ENCODE data around the gene ATF7.

Gene ATF7

GRCh38 chr12:53561590-53561953 is 64.6 kb downstream of the ATF7 start:
- no peak overlapping the region for H3K4me3 ChIP-seq (ENCODE audit: low read length)
- peak; percentile 84 for DNase-seq (ENCODE audit: low read depth)
- no peak for TF ChIP-seq CTCF (IDR thresholded peaks at IDR 0.05; ENCODE audit: insufficient read depth, low read depth, low read length, missing control alignments)

DNA sequence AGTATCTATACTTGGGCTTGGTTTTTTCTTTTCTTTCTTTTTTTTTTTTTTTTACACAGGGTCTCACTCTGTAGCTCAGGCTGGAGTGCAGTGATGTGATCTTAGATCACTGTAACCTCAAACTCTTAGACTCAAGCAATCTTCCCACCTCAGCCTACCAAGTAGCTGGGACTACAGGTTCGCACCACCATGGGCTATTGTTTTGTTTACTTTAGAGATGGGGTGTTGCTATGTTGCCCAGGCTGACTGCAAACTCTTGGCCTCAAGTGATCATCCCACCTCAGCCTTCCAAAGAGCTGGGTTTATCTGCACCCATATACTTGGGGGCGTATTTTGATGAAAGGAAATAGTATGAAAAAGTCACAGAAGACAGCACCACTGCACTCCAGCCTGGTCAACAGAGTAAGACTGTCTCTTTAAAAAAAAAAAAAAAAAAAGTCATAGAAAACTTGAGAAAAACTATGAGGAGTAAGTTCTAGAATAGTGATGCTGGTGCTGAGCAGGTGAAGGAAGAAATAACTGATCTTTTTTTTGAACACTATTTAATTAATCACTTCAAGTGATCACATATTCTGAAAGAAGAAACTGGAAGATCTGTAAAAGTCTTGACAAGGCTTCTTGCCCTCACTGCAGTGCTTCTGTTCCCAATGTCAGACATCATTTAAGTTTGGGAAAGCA is 65.1 kb downstream of the ATF7 start:
- H3K4me3 ChIP-seq (ENCODE audit: low read length) = no peak overlapping the region
- no peak for DNase-seq (ENCODE audit: low read depth)
- TF ChIP-seq CTCF (IDR thresholded peaks at IDR 0.05; ENCODE audit: insufficient read depth, low read depth, low read length, missing control alignments) = no peak

GRCh38 chr12:53560351-53560750 is 65.8 kb downstream of the ATF7 start:
- no peak for DNase-seq (ENCODE audit: low read depth)
- no peak for TF ChIP-seq CTCF (IDR thresholded peaks at IDR 0.05; ENCODE audit: insufficient read depth, low read depth, low read length, missing control alignments)
- H3K4me3 ChIP-seq (ENCODE audit: low read length) = no peak overlapping the region

- DNase-seq (ENCODE audit: low read depth) = no peak
- no peak for TF ChIP-seq CTCF (IDR thresholded peaks at IDR 0.05; ENCODE audit: insufficient read depth, low read depth, low read length, missing control alignments)
- no peak overlapping the region for H3K4me3 ChIP-seq (ENCODE audit: low read length)
Measured at GRCh38 chr12:53558631-53559030, 67.6 kb downstream of the ATF7 start.

DNA sequence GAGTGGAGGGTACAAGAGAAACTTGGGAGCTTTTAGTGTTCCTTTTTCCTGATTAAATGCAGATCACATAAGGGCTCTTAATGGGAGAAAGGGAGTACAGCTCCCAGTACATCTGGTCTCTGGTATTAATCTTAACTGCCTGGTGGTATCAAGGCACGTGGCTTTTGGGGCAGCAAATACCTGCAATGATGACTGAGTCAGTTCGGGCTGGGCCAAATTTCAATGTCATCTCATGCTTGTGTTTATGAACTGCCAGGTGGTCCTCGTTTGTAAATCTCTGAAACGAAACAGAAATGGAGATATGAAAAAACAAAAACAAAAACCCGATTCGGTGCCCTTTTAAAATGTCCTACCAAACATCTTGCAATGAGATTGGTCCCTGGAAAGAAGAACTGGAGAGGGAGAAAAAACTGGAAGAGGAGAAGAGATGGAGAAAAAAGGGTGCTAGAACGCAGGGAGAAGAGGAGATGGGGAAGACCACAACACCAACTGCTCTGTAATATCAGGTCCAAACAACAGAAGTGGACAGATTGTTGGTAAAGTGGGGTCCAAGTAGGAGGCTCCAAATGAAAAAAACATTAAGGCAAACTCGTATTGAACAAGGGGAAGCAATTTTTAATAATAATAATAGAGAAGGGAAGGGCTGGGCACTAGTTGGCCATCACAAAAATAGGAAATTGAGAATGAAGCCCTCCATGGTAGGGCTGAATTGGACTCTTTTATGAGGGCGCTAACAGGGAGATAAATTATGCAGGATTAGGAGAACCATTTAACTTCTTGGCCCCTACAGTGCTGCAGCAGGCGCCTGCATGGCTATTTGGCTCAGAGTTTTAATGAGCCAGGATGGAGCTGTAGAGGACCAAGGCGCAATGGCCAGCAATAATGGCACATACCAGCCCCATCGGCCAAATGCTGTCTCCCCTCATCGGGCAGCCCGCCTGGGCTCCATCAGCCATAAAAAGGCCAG is 73.5 kb downstream of the ATF7 start:
- TF ChIP-seq CTCF (IDR thresholded peaks at IDR 0.05; ENCODE audit: insufficient read depth, low read depth, low read length, missing control alignments) = no peak
- no peak for DNase-seq (ENCODE audit: low read depth)
- H3K4me3 ChIP-seq (ENCODE audit: low read length) = no peak overlapping the region

GRCh38 chr12:53551889-53552291 is 74.3 kb downstream of the ATF7 start:
- no peak for TF ChIP-seq CTCF (IDR thresholded peaks at IDR 0.05; ENCODE audit: insufficient read depth, low read depth, low read length, missing control alignments)
- DNase-seq (ENCODE audit: low read depth) = no peak

More at GRCh38 chr12:53551889-53552291, 74.3 kb downstream of the ATF7 start:
- H3K4me3 ChIP-seq (ENCODE audit: low read length) = no peak overlapping the region
